ENCODE measurements around the gene ATG7.

GRCh38 chr3:11461226-11461625 is 189.0 kb downstream of the ATG7 start:
- TF ChIP-seq CTCF (IDR thresholded peaks at IDR 0.05) = no peak
- TF ChIP-seq POLR2A (IDR thresholded peaks at IDR 0.05) = no peak

All from vagina (tissue), 2 donors.